Hindlimb muscle (tissue), 1 donor: Measurements from ENCODE around the gene ATP2B2. TPM values are rescaled to one million over a fixed set of nuclear protein-coding genes. Genes with fewer than 3 reads are reported as not detected.

ENCODE experiments used
- polyA plus RNA-seq: library from polyadenylated mRNA; unstranded; fragments of 120-200 nt; gene quantifications from one replicate; pipeline ENCODE4 v1.2.1, GENCODE V29; 2013; ENCODE audit not compliant: insufficient read length

The ATP2B2 gene
- polyA plus RNA-seq, 1 donor = 7.1 TPM

Other genes with a start within 250 kb of the ATP2B2 start
- 2.1 TPM for gene GHRL, start 212.6 kb downstream of the ATP2B2 start, polyA plus RNA-seq
- 100 TPM for gene SEC13, start 184.5 kb downstream of the ATP2B2 start, polyA plus RNA-seq